Panc1 (cell line): Measurements from ENCODE around the gene SLC30A5.

Experiments used
- CTCF ChIP-seq: fragments of 450-650 bp; IDR thresholded peaks from 2 replicates; pipeline ENCODE4 v1.5.1; 2017; ENCODE audit warnings: mild to moderate bottlenecking
- POLR2AphosphoS5 ChIP-seq: IDR thresholded peaks from 2 replicates; pipeline ENCODE4 v1.6.1; 2012; ENCODE audit warnings: mild to moderate bottlenecking, low read depth, low read length, moderate library complexity
- SIN3A ChIP-seq: IDR thresholded peaks from 2 replicates; pipeline ENCODE4 v1.6.1; 2012; ENCODE audit warnings: low read depth, mild to moderate bottlenecking, low read length, moderate library complexity, borderline replicate concordance; ENCODE audit not compliant: insufficient read depth
- TCF7L2 ChIP-seq: IDR thresholded peaks from 2 replicates; pipeline ENCODE4 v1.6.1; 2011; ENCODE audit warnings: mild to moderate bottlenecking, low read depth, low read length, inconsistent platforms

GRCh38 chr5:69129413-69129812 lies 35.6 kb downstream of the SLC30A5 start:
- TF ChIP-seq POLR2AphosphoS5, result no peak
- no peak for TF ChIP-seq CTCF
- no peak for TF ChIP-seq SIN3A
- no peak for TF ChIP-seq TCF7L2
